Mucosa of descending colon (tissue), 3 donors: ENCODE results near the gene WDR1. TPM values are rescaled to one million over a fixed set of nuclear protein-coding genes. Genes with fewer than 3 reads are reported as not detected.

Source experiments
- ATAC-seq: fragments of 200-7000 bp; cut with Tn5 transposase; one replicate; pipeline ENCODE4 v1.9.1; 2020; ENCODE audit warnings: mild to moderate bottlenecking, moderate library complexity
- DNase-seq, 3 donors: peaks; one replicate each; pipeline ENCODE4 v3.0.0-alpha.2; 2020
- H3K36me3 ChIP-seq: fragments of 200-600 bp; one replicate; pipeline ENCODE4 v1.8.0; 2021; ENCODE audit warnings: low read depth, mild to moderate bottlenecking
- H3K4me1 ChIP-seq: fragments of 200-600 bp; one replicate; pipeline ENCODE4 v1.8.0; 2021; ENCODE audit warnings: low read depth, mild to moderate bottlenecking
- H3K4me3 ChIP-seq: fragments of 200-600 bp; one replicate; pipeline ENCODE4 v1.8.0; 2021; ENCODE audit warnings: mild to moderate bottlenecking
- H3K9me3 ChIP-seq: fragments of 200-600 bp; one replicate; pipeline ENCODE4 v1.8.0; 2021; ENCODE audit warnings: mild to moderate bottlenecking
- intact Hi-C, 2 donors: fragments of 100-400 bp; cut with DNase I in 1 of 2; cut with micrococcal nuclease in 1 of 2; formaldehyde crosslinking; loops; one replicate each; pipeline versions ENCODE4 v1.11.0 to v1.11.1; 2022; cut with DNase I, micrococcal nuclease
- total RNA-seq, 3 donors: library from RNA; stranded (reverse); fragmentation: NEBNext Ultra II Directional in 2 of 3; extraction: Animal tissue kit (Norgen Biotek cat#: 25700) in 2 of 3; gene quantifications; one replicate each; pipeline versions ENCODE4 v1.2.1 to v1.2.4, GENCODE V29; 2021 to 2023
- TF ChIP-seq, protein P1 (sequence below): fragments of 200-600 bp; IDR thresholded peaks from one replicate; pipeline ENCODE4 v1.8.0; 2022; ENCODE audit warnings: antibody characterized with exemption, mild to moderate bottlenecking
- donor health status: DM: no; HTN: no; CAD: no; lungs with moderate emphysema.
- donor health status: DM: no; HTN: no; CAD: no.
- donor health status: DM: no; HTN: yes; CAD: no.

Gene WDR1
- total RNA-seq, 3 donors from 2014 or later, result 366 to 467 (median 380) TPM

DNA sequence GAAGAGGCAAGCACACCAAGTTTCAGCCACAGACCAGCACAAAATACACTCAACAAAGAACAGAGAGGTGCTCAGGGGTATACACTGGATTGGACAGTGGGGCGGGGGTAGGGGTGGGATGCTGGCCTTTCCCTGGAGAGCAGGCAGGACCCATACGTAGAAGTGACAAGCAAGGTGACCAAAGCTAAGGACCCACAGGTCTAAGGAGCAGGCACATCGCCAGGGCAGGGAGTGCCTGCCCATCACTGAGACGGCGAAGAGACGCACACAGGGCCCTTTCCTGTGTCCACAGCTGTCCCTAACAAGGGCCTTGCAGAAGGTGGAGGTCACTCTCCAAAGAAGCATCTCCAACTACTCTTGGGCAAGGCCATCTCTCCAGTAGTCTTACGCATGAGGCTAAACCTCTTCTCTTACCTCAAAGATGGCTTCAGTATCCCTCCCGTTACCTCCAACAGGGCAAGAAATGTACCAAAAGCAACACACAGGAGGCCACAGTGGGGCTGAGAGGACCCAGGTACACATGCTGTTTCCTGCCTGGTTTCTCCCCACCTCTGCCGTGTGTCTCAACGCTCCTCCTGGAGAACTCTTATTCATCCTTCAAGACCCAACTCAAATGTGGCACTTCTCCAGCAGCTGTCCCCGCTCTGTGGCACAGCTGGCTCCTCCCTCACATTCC, 6.5 kb downstream of the WDR1 start:
- DNase-seq (peak in 2 of 3 donors; percentile 21 to 25), ATAC-seq (no peak)
- Histone ChIP-seq H3K9me3 (no peaks in the 10 kb centered on the region), H3K4me3 (no peak overlapping the region), H3K4me1 (peaks cover 73% of the 10 kb centered on the region), H3K36me3 (no peaks in the 10 kb centered on the region)
- TF ChIP-seq, protein P1, sequence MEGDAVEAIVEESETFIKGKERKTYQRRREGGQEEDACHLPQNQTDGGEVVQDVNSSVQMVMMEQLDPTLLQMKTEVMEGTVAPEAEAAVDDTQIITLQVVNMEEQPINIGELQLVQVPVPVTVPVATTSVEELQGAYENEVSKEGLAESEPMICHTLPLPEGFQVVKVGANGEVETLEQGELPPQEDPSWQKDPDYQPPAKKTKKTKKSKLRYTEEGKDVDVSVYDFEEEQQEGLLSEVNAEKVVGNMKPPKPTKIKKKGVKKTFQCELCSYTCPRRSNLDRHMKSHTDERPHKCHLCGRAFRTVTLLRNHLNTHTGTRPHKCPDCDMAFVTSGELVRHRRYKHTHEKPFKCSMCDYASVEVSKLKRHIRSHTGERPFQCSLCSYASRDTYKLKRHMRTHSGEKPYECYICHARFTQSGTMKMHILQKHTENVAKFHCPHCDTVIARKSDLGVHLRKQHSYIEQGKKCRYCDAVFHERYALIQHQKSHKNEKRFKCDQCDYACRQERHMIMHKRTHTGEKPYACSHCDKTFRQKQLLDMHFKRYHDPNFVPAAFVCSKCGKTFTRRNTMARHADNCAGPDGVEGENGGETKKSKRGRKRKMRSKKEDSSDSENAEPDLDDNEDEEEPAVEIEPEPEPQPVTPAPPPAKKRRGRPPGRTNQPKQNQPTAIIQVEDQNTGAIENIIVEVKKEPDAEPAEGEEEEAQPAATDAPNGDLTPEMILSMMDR, result no peak
- intact Hi-C loops, result no loop called here

DNA sequence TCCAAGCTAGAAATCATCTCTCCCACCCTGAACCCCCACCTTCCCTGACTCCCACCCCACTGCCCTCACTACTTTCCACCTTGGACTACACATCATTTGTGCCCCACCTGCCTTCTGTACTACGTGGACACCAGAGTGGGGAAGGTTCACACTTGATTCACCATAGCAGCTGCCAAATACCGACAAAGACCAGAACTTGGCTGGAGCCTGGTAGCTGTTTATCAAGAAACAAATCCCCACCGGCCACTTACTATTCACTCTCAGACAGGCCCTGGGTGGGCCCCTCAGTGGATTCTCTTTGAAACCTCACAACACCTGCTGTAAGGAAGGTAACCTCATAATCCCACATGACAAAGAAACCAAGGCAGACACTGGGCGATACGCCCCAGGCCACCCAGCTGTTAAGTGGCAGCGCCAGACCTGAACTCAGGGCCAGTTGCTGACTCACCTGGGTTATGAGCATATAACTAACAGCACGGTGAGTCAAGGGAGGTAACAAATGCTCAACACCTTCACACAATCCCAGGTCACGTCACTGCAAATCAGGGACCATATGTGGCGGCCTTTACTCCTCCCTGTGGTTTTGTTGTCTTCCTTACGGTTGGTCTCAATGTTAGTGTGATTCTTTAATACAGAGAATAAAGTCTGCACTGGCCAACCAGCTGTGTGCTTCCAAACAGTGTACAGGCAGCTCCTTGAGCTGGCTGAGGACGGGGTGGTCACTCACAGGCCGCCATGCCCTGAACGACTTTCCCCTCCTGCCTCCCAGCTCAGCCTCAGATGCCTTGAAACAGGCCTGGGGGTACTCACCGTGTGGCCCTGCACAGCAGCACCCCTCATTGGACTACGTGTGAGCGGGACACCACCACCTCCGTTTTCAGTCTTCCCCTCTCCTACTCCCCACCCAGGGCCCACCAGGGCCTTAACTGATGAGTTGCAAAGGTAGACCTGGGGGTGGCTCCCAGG, 7.5 kb downstream of the WDR1 start:
- Histone ChIP-seq H3K36me3 (no peaks in the 10 kb centered on the region), H3K4me3 (no peak overlapping the region), H3K9me3 (no peaks in the 10 kb centered on the region), H3K4me1 (peaks cover 71% of the 10 kb centered on the region)
- ATAC-seq (peak; percentile 71), DNase-seq (peak in 2 of 3 donors; percentile 34 to 49)
- intact Hi-C loops, result no loop called here
- TF ChIP-seq, protein P1, result no peak

DNA sequence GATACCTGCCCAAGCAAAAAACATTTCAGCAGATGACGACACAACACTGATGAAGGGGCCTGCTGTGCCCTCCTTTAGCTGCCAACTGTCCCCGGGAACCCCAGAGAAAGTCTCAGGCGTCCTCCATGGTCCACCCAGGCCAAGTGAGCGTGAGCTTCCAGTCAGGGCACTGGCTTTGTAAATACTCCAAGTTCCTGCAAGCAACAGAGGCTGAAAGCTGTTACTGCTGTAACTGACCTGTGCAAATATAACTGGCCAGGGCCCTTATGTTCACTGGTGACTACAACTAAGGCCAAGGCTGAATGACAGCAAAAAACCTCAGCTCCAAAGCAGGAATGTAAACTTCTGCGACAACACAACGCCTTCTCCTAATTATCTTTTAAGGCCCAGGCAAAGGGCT, 8.2 kb downstream of the WDR1 start:
- Histone ChIP-seq H3K9me3 (no peaks in the 10 kb centered on the region), H3K4me1 (peaks cover 75% of the 10 kb centered on the region), H3K36me3 (no peaks in the 10 kb centered on the region), H3K4me3 (no peak overlapping the region)
- no peak for ATAC-seq
- TF ChIP-seq, protein P1, result no peak
- intact Hi-C loops, result no loop called here
- peak in 2 of 3 donors; percentile 13 to 15 for DNase-seq

DNA sequence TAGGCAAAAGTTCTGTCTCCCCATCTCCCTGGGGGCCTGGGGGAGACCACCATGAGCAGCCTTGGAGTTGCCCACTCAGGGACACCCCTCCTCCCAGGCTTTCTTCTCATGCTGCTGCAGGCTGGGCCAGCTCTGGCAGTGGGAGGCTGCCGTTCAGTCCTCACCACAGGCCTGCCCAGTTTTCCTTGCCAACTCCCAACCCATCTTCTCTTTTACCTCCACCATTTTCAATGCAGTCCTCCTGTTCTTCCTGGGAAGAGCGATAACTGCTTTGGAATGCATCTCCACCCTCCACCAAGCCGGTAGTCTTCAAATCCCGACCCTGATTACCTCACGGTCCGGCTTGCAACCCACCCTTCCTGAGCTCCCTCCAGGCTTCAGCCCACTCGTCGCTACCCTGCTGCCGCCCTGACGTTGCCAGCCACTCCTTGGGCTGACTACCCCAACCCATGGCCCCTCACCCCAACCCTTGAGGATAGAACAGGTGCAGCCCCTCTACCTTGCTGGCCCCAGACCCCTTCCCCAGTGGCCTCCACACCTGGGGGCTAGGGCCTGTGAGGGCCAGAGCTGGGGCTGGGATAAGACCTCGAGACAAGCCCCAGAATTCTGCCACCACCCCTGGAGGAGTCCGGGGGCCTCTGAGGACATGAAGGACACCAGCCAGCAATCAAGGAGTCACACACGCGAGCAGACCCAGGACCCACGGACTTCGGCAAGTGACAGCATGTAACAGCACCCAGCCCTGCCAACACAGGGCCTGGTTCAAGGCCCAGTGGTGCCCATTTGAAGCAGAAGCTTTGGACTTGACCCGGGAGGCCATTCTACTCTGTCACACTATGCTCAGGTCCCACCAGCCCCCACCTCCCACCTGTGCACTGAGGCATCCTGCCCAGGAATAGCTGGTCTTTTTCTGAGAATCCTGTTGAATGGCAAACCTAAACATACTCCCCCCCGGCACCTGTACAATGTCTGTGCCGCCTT, 9.2 kb downstream of the WDR1 start:
- Histone ChIP-seq H3K4me3 (no peak overlapping the region), H3K4me1 (peaks cover 67% of the 10 kb centered on the region)
- peak in 2 of 3 donors; percentile 26 to 51 for DNase-seq

More for the DNA sequence above, 9.2 kb downstream of the WDR1 start:
- intact Hi-C loops, result no loop called here
- TF ChIP-seq, protein P1, result no peak
- ATAC-seq, result no peak
- Histone ChIP-seq H3K9me3 (no peaks in the 10 kb centered on the region), H3K36me3 (no peaks in the 10 kb centered on the region)
